Parathyroid adenoma (tissue), 2 donors: ENCODE results near the gene IQCH.

Source experiments
- H2AFZ ChIP-seq: fragments of 300-600 bp; sonication (generic); one replicate; pipeline ENCODE4 v1.7.0; 2017; ENCODE audit warnings: antibody characterized with exemption, mild to moderate bottlenecking
- H3K27ac ChIP-seq: fragments of 300-600 bp; sonication (generic); one replicate; pipeline ENCODE4 v1.7.0; 2017
- H3K27me3 ChIP-seq: fragments of 300-600 bp; sonication (generic); one replicate; pipeline ENCODE4 v1.7.0; 2017; ENCODE audit warnings: low read length; ENCODE audit not compliant: control insufficient read depth, insufficient read depth
- H3K36me3 ChIP-seq: fragments of 300-600 bp; sonication (generic); one replicate; pipeline ENCODE4 v1.7.0; 2017; ENCODE audit warnings: low read length; ENCODE audit not compliant: control insufficient read depth, insufficient read depth
- H3K4me1 ChIP-seq: fragments of 300-600 bp; sonication (generic); one replicate; pipeline ENCODE4 v1.7.0; 2017; ENCODE audit warnings: control low read depth
- H3K4me2 ChIP-seq: fragments of 300-600 bp; sonication (generic); one replicate; pipeline ENCODE4 v1.7.0; 2017; ENCODE audit warnings: low read length
- H3K4me3 ChIP-seq: fragments of 300-600 bp; sonication (generic); one replicate; pipeline ENCODE4 v1.7.0; 2017; ENCODE audit warnings: low read depth, low read length
- H3K79me2 ChIP-seq: fragments of 300-600 bp; sonication (generic); one replicate; pipeline ENCODE4 v1.7.0; 2017; ENCODE audit warnings: control low read depth
- H3K9ac ChIP-seq: fragments of 300-600 bp; sonication (generic); one replicate; pipeline ENCODE4 v1.7.0; 2017; ENCODE audit warnings: mild to moderate bottlenecking
- H3K9me3 ChIP-seq: fragments of 300-600 bp; sonication (generic); one replicate; pipeline ENCODE4 v1.7.0; 2017; ENCODE audit warnings: low read length; ENCODE audit not compliant: control insufficient read depth
- TF ChIP-seq, protein P1 (sequence below): fragments of 300-600 bp; sonication (generic); IDR thresholded peaks from one replicate; pipeline ENCODE4 v1.7.0; 2017; ENCODE audit warnings: antibody characterized with exemption, mild to moderate bottlenecking
- donor health status: primary hyperparathyroidism.

IQCH gene

GRCh38 chr15:67254238-67255175 lies at the start of gene IQCH, which contains the start of gene AAGAB:
TSS of gene IQCH (plus strand) at chr15:67254786. CDS start at chr15:67254897, 111 bp downstream.
TSS of gene AAGAB (minus strand) at chr15:67254661. CDS start at chr15:67254631, 30 bp downstream.
- Histone ChIP-seq H3K27ac (peak within 1 kb of the TSS; percentile 80), H3K4me2 (peak within 1 kb of the TSS; percentile 87), H3K9ac (peak within 1 kb of the TSS; percentile 87), H3K4me3 (peak within 1 kb of the TSS; percentile 91), H3K36me3 (no peaks in the 10 kb centered on the region), H3K27me3 (no peaks in the 10 kb centered on the region), H2AFZ (peak within 1 kb of the TSS; percentile 94), H3K4me1 (peaks cover 3% of the 10 kb centered on the region), H3K79me2 (peaks cover 22% of the 10 kb centered on the region), H3K9me3 (no peaks in the 10 kb centered on the region)
- TF ChIP-seq, protein P1, sequence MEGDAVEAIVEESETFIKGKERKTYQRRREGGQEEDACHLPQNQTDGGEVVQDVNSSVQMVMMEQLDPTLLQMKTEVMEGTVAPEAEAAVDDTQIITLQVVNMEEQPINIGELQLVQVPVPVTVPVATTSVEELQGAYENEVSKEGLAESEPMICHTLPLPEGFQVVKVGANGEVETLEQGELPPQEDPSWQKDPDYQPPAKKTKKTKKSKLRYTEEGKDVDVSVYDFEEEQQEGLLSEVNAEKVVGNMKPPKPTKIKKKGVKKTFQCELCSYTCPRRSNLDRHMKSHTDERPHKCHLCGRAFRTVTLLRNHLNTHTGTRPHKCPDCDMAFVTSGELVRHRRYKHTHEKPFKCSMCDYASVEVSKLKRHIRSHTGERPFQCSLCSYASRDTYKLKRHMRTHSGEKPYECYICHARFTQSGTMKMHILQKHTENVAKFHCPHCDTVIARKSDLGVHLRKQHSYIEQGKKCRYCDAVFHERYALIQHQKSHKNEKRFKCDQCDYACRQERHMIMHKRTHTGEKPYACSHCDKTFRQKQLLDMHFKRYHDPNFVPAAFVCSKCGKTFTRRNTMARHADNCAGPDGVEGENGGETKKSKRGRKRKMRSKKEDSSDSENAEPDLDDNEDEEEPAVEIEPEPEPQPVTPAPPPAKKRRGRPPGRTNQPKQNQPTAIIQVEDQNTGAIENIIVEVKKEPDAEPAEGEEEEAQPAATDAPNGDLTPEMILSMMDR: no peak

GRCh38 chr15:67207555-67208207 lies 46.9 kb upstream of the IQCH start:
- Histone ChIP-seq H3K4me1 (no peaks in the 10 kb centered on the region), H3K27me3 (no peaks in the 10 kb centered on the region), H3K9me3 (no peaks in the 10 kb centered on the region), H3K4me2 (no peak overlapping the region), H3K9ac (no peak overlapping the region), H3K4me3 (no peak overlapping the region), H3K27ac (no peak overlapping the region), H2AFZ (no peak overlapping the region), H3K36me3 (no peaks in the 10 kb centered on the region), H3K79me2 (no peaks in the 10 kb centered on the region)
- TF ChIP-seq, protein P1: no peak

DNA sequence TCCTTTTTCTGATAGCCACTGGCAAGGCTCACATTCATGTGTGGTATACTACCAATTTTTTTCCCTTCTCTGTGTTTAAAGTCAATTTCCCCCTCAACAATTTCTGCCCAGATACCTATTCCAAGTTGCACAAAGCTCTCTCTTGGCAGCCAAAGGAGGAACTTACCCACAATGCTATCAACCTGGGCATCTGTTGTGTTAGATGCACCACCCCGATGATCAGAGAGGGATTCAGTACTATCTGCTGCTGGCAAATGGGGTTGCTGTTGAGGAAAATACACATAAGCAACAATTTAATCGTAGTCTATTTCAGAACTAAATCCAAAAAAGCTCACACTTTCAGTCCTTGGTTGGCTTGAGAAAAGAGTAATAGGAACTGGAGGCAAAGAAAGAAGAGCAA lies 46.2 kb upstream of the IQCH start:
- H2AFZ ChIP-seq: no peak overlapping the region
- H3K4me3 ChIP-seq: no peak overlapping the region
- H3K27ac ChIP-seq: no peak overlapping the region
- no peaks in the 10 kb centered on the region for H3K9me3 ChIP-seq
- H3K4me1 ChIP-seq: no peaks in the 10 kb centered on the region
- TF ChIP-seq, protein P1: no peak
- H3K9ac ChIP-seq: no peak overlapping the region
- H3K79me2 ChIP-seq: no peaks in the 10 kb centered on the region
- no peaks in the 10 kb centered on the region for H3K27me3 ChIP-seq
- no peaks in the 10 kb centered on the region for H3K36me3 ChIP-seq
- no peak overlapping the region for H3K4me2 ChIP-seq

GRCh38 chr15:67210555-67211168 lies 43.9 kb upstream of the IQCH start:
- no peak overlapping the region for H2AFZ ChIP-seq
- H3K27ac ChIP-seq: no peak overlapping the region
- H3K79me2 ChIP-seq: no peaks in the 10 kb centered on the region
- TF ChIP-seq, protein P1: no peak
- H3K27me3 ChIP-seq: no peaks in the 10 kb centered on the region
- no peak overlapping the region for H3K4me3 ChIP-seq
- H3K4me1 ChIP-seq: no peaks in the 10 kb centered on the region
- H3K9ac ChIP-seq: no peak overlapping the region
- H3K4me2 ChIP-seq: no peak overlapping the region
- H3K36me3 ChIP-seq: no peaks in the 10 kb centered on the region
- no peaks in the 10 kb centered on the region for H3K9me3 ChIP-seq
